Progenitor cell of endocrine pancreas (in vitro differentiated cells): ENCODE results near the gene RALGAPA2. TPM values are rescaled to one million over a fixed set of nuclear protein-coding genes. Genes with fewer than 3 reads are reported as not detected.

ENCODE experiments used
- DNase-seq: peaks from one replicate; pipeline ENCODE4 v3.0.0; 2021; ENCODE audit warnings: low spot score; ENCODE audit not compliant: unreplicated experiment
- H3K27ac Mint-ChIP-seq: 2 replicates; pipeline ENCODE4 v1.8.0; 2021; ENCODE audit warnings: mild to moderate bottlenecking, moderate library complexity, mixed read lengths
- H3K27me3 Mint-ChIP-seq: 2 replicates; pipeline ENCODE4 v1.8.0; 2021; ENCODE audit warnings: mixed read lengths
- H3K36me3 Mint-ChIP-seq: 2 replicates; pipeline ENCODE4 v1.8.0; 2022; ENCODE audit warnings: mixed read lengths; ENCODE audit not compliant: insufficient read depth
- H3K4me1 Mint-ChIP-seq: 2 replicates; pipeline ENCODE4 v1.8.0; 2021; ENCODE audit warnings: low read depth, mixed read lengths
- H3K4me3 Mint-ChIP-seq: 2 replicates; pipeline ENCODE4 v1.8.0; 2021; ENCODE audit warnings: low read depth, mild to moderate bottlenecking, moderate library complexity, mixed read lengths
- H3K9me3 Mint-ChIP-seq: 2 replicates; pipeline ENCODE4 v1.8.0; 2021; ENCODE audit warnings: low read depth, mixed read lengths
- CTCF ChIP-seq: fragments of 200-600 bp; sonication (generic); IDR thresholded peaks from one replicate; pipeline ENCODE4 v1.5.0; 2021; ENCODE audit warnings: antibody characterized with exemption, mild to moderate bottlenecking; ENCODE audit not compliant: unreplicated experiment
- total RNA-seq: library from RNA; stranded (reverse); gene quantifications from 2 replicates; pipeline ENCODE4 v1.2.1, GENCODE V29; 2021

Gene RALGAPA2
- total RNA-seq, 1 donor from 2014 or later, result 109 TPM

- DNase-seq, result no peak
- no peak overlapping the region for H3K27ac Mint-ChIP-seq
- TF ChIP-seq CTCF, result no peak
Measured at GRCh38 chr20:20500312-20500711, 212.1 kb downstream of the RALGAPA2 start.

GRCh38 chr20:20499439-20499838 is 213.0 kb downstream of the RALGAPA2 start:
- Mint-ChIP-seq H3K36me3 (peaks cover 35% of the 10 kb centered on the region), H3K27me3 (no peaks in the 10 kb centered on the region), H3K9me3 (no peaks in the 10 kb centered on the region), H3K27ac (no peak overlapping the region), H3K4me3 (no peak overlapping the region), H3K4me1 (peaks cover 20% of the 10 kb centered on the region)
- no peak for TF ChIP-seq CTCF
- DNase-seq, result no peak

More at GRCh38 chr20:20500312-20500711, 212.1 kb downstream of the RALGAPA2 start:
- Mint-ChIP-seq H3K4me3 (no peak overlapping the region), H3K27me3 (no peaks in the 10 kb centered on the region), H3K4me1 (peaks cover 14% of the 10 kb centered on the region), H3K36me3 (peaks cover 40% of the 10 kb centered on the region), H3K9me3 (no peaks in the 10 kb centered on the region)

- Mint-ChIP-seq H3K27ac (peak overlapping the region; percentile 61), H3K27me3 (no peaks in the 10 kb centered on the region), H3K4me1 (peaks cover 29% of the 10 kb centered on the region), H3K9me3 (no peaks in the 10 kb centered on the region), H3K4me3 (no peak overlapping the region), H3K36me3 (peaks cover 34% of the 10 kb centered on the region)
- TF ChIP-seq CTCF, result no peak
- no peak for DNase-seq
Measured at GRCh38 chr20:20498076-20498861, 214.2 kb downstream of the RALGAPA2 start.

GRCh38 chr20:20497242-20497978 is 215.0 kb downstream of the RALGAPA2 start:
- H3K4me1 Mint-ChIP-seq, result peaks cover 34% of the 10 kb centered on the region
- peaks cover 26% of the 10 kb centered on the region for H3K36me3 Mint-ChIP-seq
- no peak for TF ChIP-seq CTCF
- no peak for DNase-seq
- H3K9me3 Mint-ChIP-seq, result no peaks in the 10 kb centered on the region
- H3K4me3 Mint-ChIP-seq, result no peak overlapping the region
- no peaks in the 10 kb centered on the region for H3K27me3 Mint-ChIP-seq
- H3K27ac Mint-ChIP-seq, result peak overlapping the region; percentile 33

- Mint-ChIP-seq H3K27ac (no peak overlapping the region), H3K9me3 (no peaks in the 10 kb centered on the region), H3K27me3 (no peaks in the 10 kb centered on the region), H3K4me1 (peaks cover 49% of the 10 kb centered on the region), H3K4me3 (no peak overlapping the region), H3K36me3 (peaks cover 20% of the 10 kb centered on the region)
- no peak for DNase-seq
- no peak for TF ChIP-seq CTCF
Measured at GRCh38 chr20:20495729-20496503, 216.5 kb downstream of the RALGAPA2 start.
